ENCODE measurements around the gene MED8. TPM values are rescaled to one million over a fixed set of nuclear protein-coding genes. Genes with fewer than 3 reads are reported as not detected.

MED8 gene
- total RNA-seq, 1 donor from 2014 or later, result 46.9 TPM

DNA sequence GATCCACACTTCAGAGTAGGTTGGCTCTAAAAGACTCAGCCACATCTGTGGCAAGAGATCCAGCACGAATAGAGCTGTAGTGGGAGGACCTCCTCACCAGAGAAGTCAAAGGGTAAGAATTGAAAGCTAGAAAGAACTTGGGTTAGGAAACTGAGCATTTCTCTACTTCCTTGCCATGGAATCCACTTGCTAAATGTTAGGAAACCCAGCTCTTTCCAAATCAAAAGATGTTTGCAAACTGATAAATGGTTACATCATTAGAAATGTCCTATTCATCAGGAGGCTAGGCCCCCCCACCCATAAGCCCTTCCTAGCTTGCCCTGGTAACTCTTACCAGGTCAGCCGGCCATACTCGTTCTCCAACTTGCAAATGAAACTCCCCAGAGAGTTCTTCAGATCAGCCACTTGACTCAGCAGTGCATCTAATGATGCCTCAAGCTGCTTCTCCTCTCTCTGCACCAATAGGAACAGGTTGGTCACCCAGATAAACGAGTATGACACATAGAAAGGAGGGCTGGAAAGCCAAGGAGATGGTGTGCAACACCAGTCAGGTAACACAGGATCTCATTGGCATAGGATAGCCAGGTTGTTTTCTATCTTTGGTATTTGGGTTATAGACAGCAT is 1.5 kb downstream of the MED8 start:
- intact Hi-C loops (cut with micrococcal nuclease), result loop anchor here (10.0 kb wide), 1 partner anchor 967 kb away; the partner anchor contains the start of gene ERI3

GRCh38 chr1:43386676-43387075 is 2.9 kb downstream of the MED8 start:
- intact Hi-C loops (cut with micrococcal nuclease), result loop anchor here (10.0 kb wide), 1 partner anchor 968 kb away; the partner anchor contains the start of gene ERI3

DNA sequence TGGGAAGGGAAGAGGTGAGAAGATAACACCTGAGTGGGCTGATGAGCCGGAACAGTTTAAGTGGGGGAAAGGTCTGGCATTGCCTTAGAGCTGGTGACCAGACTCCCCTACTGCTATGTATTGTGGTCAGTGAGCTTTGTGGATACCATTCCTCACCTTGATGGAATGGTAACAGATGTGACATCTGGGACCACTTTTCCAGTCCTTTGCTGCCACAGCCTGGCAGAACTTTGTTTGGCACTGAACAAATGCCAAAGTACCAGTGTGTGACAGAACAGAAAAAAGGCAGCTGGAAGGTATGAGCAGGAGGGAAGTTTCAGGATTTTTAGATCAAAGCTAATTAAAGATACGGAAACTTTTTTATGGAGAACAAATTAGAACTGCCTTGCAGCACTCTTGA is 6.2 kb downstream of the MED8 start:
- intact Hi-C loops (cut with micrococcal nuclease), result loop anchor here (1.0 to 10.0 kb wide), 2 partner anchors 156 to 971 kb away; partner anchors contain the start of gene ERI3

DNA sequence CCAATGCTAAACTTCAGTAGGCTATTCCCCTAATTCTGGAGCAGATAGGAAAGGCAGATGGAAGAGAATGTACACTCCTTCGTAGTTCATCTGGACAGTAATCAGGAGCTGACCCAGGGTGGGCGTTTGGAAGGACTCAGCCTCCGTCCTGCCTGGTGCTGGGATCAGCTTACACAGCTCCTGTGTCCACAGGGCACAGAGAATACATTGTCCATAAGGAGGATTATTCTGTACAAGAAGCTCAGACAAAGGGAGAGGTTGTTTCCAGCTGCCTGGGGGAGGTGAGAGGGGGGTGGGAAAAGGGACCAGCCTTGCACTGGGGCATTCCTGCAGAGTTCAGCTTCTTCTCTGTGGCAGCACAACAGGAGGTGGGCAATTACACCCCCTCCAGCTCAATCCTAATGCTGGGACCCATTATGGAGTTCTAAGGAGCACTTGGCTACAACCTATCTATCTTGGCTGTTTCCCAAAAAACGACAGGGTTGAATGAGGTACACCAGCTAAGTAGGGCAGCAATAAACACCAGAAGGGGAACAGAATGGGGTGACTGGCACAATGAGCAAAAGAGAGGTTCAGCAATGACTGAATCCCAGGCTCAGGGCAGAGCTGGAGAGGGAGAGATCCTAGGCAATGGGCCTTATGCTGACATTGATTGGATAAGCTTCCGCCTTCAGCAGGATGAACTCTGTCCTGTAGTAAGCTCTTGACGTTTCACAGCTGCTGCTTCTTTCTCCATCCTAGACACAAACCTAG is 7.4 kb downstream of the MED8 start:
- intact Hi-C loops (cut with micrococcal nuclease), result loop anchor here (10.0 kb wide), 1 partner anchor 973 kb away; the partner anchor contains the start of gene ERI3

- intact Hi-C loops (cut with micrococcal nuclease), result loop anchor here (10.0 kb wide), 1 partner anchor 973 kb away; the partner anchor contains the start of gene ERI3
Observed at GRCh38 chr1:43381612-43382011, 8.0 kb downstream of the MED8 start.

- intact Hi-C loops (cut with micrococcal nuclease), result no loop called here
Observed at GRCh38 chr1:43379476-43379875, 10.1 kb downstream of the MED8 start.

DNA sequence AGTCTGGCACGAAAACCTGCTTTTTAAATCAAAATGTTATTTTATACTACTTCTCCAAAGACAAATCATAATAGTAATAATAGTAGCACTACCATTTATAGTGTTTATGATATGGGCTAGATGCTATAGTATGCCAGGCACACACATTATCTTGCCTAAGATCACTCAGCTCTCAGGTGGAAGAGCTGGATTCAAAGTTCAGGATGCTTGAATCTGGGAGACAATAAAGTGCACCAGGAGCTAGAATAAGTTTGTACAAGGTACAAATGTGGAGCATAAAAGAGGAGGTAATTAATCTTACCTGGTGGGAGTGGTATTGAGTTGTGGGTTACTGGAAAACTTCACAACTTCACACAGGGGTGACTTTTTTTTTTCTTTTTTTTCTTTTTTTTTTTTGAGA is 11.8 kb downstream of the MED8 start:
- intact Hi-C loops (cut with micrococcal nuclease), result no loop called here

DNA sequence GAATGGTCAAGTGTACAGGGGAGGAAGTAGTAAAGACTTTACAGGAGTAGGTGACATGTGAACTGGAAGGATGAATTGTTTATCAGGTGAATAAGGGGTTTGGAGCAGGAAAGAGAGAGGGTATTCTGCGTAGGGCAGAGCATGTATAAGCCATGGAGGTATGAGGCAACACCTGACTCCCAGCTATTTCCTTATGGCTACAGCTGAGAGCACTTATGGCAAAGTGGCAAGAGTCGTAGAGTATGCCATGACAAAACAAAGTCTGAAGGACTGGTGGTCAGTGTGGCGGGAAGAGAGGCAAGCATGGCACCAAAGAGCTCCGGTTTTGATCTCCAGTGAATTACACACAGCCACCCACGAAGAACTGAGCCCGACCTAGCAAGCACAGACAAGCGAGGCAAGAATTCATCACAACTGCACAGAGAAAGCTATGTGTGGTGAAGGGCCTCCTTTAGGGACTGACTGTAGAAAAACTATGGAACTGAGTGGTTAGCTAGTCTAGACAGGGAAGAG is 12.8 kb downstream of the MED8 start:
- intact Hi-C loops (cut with micrococcal nuclease), result no loop called here

GRCh38 chr1:43373066-43373940 is 16.3 kb downstream of the MED8 start:
- intact Hi-C loops (cut with micrococcal nuclease), result no loop called here

DNA sequence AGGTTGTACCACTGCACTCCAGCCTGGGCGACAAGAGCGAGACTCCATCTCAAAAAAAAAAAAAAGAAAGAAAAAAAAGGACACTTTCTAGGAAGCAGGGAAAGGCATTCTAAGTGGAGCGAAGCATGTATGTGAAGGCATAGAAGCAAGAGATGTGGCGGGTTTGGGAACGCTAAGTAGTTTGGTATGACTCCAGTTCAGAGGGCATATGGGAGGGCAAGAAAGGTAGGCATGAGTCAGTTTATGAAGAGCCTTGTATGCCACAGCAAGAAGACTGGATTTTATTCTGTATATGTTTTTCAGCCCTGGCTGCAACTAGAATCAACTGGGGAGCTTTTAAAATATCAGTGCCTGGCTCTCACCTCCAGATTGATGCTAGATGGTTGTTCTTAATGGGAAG is 17.4 kb downstream of the MED8 start:
- intact Hi-C loops (cut with micrococcal nuclease), result no loop called here

- intact Hi-C loops (cut with micrococcal nuclease), result no loop called here
Observed at GRCh38 chr1:43370564-43370963, 19.0 kb downstream of the MED8 start.

- intact Hi-C loops (cut with micrococcal nuclease), result loop anchor here (2.0 to 5.0 kb wide), 3 partner anchors 83 to 603 kb away; partner anchors contain the start of genes C1orf50, HYI, P3H1 and SLC2A1
Observed at GRCh38 chr1:43369779-43370178, 19.8 kb downstream of the MED8 start.

DNA sequence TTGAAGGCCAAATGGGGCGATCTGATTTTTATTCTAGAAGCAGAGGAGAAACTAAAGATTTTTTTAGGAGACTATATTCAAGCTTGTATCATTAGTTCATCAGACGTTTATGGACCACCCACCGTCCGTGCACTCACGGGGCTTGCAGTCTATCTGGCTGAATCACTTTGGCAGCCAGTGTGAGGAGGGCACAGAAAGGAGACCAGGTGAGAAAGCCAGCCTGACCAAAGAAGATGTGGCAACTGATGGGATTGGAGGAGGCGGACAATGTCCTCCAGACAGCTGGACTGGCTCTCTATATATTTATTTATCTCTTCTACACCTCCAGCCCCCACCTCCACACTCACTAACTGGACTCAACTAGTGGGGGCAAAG is 21.0 kb downstream of the MED8 start:
- intact Hi-C loops (cut with micrococcal nuclease), result loop anchor here (1.0 to 5.0 kb wide), 8 partner anchors 10 to 602 kb away; partner anchors contain the start of genes C1orf50, CDC20, CFAP57 and EBNA1BP2

GRCh38 chr1:43367904-43368645 is 21.5 kb downstream of the MED8 start, which contains the start of gene ELOVL1:
Gene ELOVL1, minus strand, starts transcription at chr1:43368011. Its CDS starts 2,402 bp downstream, at chr1:43365609.
- intact Hi-C loops (cut with micrococcal nuclease), result loop anchor here (1.0 to 5.0 kb wide), 8 partner anchors 10 to 601 kb away; partner anchors contain the start of genes C1orf50, CDC20, CFAP57 and EBNA1BP2

GRCh38 chr1:43367026-43367903 is 22.3 kb downstream of the MED8 start:
- intact Hi-C loops (cut with micrococcal nuclease), result loop anchor here (5.0 kb wide), 1 partner anchor 410 kb away; the partner anchor contains the start of gene SLC2A1

- intact Hi-C loops (cut with micrococcal nuclease), result loop anchor here (5.0 kb wide), 1 partner anchor 409 kb away; the partner anchor contains the start of gene SLC2A1
Observed at GRCh38 chr1:43366601-43367025, 23.0 kb downstream of the MED8 start.

DNA sequence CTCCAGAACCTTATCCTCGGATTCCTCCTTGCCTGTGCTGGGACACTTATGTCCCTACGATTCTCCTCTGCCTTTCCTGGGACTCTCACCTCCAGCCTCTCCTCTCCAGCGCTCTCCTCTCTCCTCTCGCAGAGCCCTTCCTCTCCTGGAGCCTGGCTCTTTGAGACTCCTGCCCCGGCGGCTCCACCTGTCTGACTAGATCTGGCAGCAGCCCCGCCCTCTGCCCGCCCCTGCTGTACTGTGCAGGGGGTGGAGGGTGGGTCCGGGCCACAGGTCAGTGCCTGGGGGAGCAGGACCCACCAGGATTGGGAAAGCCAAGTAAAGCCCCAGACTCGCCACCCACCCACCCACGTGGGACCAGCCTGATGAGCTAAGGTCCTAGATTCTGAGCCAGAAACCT is 23.4 kb downstream of the MED8 start:
- intact Hi-C loops (cut with micrococcal nuclease), result loop anchor here (5.0 kb wide), 1 partner anchor 409 kb away; the partner anchor contains the start of gene SLC2A1

DNA sequence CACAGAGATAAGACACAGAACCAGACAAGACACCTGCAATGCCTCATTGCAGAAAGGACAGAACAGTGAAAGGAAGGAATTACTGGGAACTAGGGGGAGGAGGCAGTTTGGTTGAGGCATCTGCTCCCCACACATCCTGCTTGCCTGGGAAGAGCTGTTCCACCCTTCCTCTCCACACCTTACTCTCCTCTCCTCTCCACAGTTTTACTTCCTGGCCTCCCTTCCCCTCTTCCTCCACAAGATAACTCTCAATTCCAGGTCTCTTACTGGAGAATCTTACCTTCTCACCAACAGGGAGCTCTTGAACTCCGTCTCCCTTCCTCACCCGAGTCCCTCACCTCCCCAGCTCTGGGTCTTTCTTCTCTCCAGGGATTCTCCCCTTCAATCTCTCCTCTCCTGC is 23.9 kb downstream of the MED8 start:
- intact Hi-C loops (cut with micrococcal nuclease), result loop anchor here (5.0 kb wide), 1 partner anchor 408 kb away; the partner anchor contains the start of gene SLC2A1
